Measurements from ENCODE around the gene OBSCN. TPM values are rescaled to one million over a fixed set of nuclear protein-coding genes. Genes with fewer than 3 reads are reported as not detected.

The OBSCN gene
- total RNA-seq, 6 experiments from 2014 or later, result 0.27 to 1.8 (median 0.53) TPM

GRCh38 chr1:228352677-228353481, 145.0 kb downstream of the OBSCN start:
- H3K36me3 Mint-ChIP-seq (ENCODE audit: low read depth), result no peaks in the 10 kb centered on the region
- H3K27ac Mint-ChIP-seq, result no peak overlapping the region
- no peak for DNase-seq
- no peaks in the 10 kb centered on the region for H3K4me1 Mint-ChIP-seq (ENCODE audit: low read depth)
- H3K4me3 Mint-ChIP-seq, result no peak overlapping the region
- no peak for TF ChIP-seq CTCF (IDR thresholded peaks at IDR 0.05)
- H3K9me3 Mint-ChIP-seq, result peaks cover 4% of the 10 kb centered on the region; the same call in 1 of the 2 replicates
- peaks cover 11% of the 10 kb centered on the region for H3K27me3 Mint-ChIP-seq (ENCODE audit: insufficient read depth)

GRCh38 chr1:228353601-228354371, 145.9 kb downstream of the OBSCN start:
- Mint-ChIP-seq H3K36me3 (ENCODE audit: low read depth) (no peaks in the 10 kb centered on the region), H3K4me1 (ENCODE audit: low read depth) (no peaks in the 10 kb centered on the region), H3K27ac (no peak overlapping the region), H3K27me3 (ENCODE audit: insufficient read depth) (peaks cover 8% of the 10 kb centered on the region), H3K9me3 (peaks cover 4% of the 10 kb centered on the region; the same call in 1 of the 2 replicates), H3K4me3 (no peak overlapping the region)
- no peak for DNase-seq
- no peak for TF ChIP-seq CTCF (IDR thresholded peaks at IDR 0.05)

- Mint-ChIP-seq H3K36me3 (ENCODE audit: low read depth) (no peaks in the 10 kb centered on the region), H3K27ac (no peak overlapping the region), H3K27me3 (ENCODE audit: insufficient read depth) (peaks cover 6% of the 10 kb centered on the region), H3K9me3 (peaks cover 4% of the 10 kb centered on the region; the same call in 1 of the 2 replicates), H3K4me1 (ENCODE audit: low read depth) (no peaks in the 10 kb centered on the region), H3K4me3 (no peak overlapping the region)
- TF ChIP-seq CTCF (IDR thresholded peaks at IDR 0.05), result no peak
- DNase-seq, result no peak
These were observed 146.8 kb downstream of the OBSCN start for GRCh38 chr1:228354390-228355320.

- peaks cover 4% of the 10 kb centered on the region; the same call in 1 of the 2 replicates for H3K9me3 Mint-ChIP-seq
- H3K27me3 Mint-ChIP-seq (ENCODE audit: insufficient read depth), result peaks cover 2% of the 10 kb centered on the region
- TF ChIP-seq CTCF (IDR thresholded peaks at IDR 0.05), result no peak
- no peak overlapping the region for H3K27ac Mint-ChIP-seq
- no peak overlapping the region for H3K4me3 Mint-ChIP-seq
- H3K36me3 Mint-ChIP-seq (ENCODE audit: low read depth), result no peaks in the 10 kb centered on the region
- no peaks in the 10 kb centered on the region for H3K4me1 Mint-ChIP-seq (ENCODE audit: low read depth)
- no peak for DNase-seq
These were observed 149.2 kb downstream of the OBSCN start for GRCh38 chr1:228356897-228357680.
